Mucosa of descending colon (tissue), 3 donors: ENCODE data around the gene PKN3. TPM values are rescaled to one million over a fixed set of nuclear protein-coding genes. Genes with fewer than 3 reads are reported as not detected.

Experiments used
- ATAC-seq: fragments of 200-7000 bp; cut with Tn5 transposase; one replicate; pipeline ENCODE4 v1.9.1; 2020; ENCODE audit warnings: mild to moderate bottlenecking, moderate library complexity
- DNase-seq, 3 donors: peaks; one replicate each; pipeline ENCODE4 v3.0.0-alpha.2; 2020
- H3K36me3 ChIP-seq: fragments of 200-600 bp; one replicate; pipeline ENCODE4 v1.8.0; 2021; ENCODE audit warnings: low read depth, mild to moderate bottlenecking
- H3K4me1 ChIP-seq: fragments of 200-600 bp; one replicate; pipeline ENCODE4 v1.8.0; 2021; ENCODE audit warnings: low read depth, mild to moderate bottlenecking
- H3K4me3 ChIP-seq: fragments of 200-600 bp; one replicate; pipeline ENCODE4 v1.8.0; 2021; ENCODE audit warnings: mild to moderate bottlenecking
- H3K9me3 ChIP-seq: fragments of 200-600 bp; one replicate; pipeline ENCODE4 v1.8.0; 2021; ENCODE audit warnings: mild to moderate bottlenecking
- CTCF ChIP-seq: fragments of 200-600 bp; IDR thresholded peaks from one replicate; pipeline ENCODE4 v1.8.0; 2022; ENCODE audit warnings: antibody characterized with exemption, mild to moderate bottlenecking
- intact Hi-C, 2 donors: fragments of 100-400 bp; cut with DNase I in 1 of 2; cut with micrococcal nuclease in 1 of 2; formaldehyde crosslinking; loops; one replicate each; pipeline versions ENCODE4 v1.11.0 to v1.11.1; 2022; cut with DNase I, micrococcal nuclease
- total RNA-seq, 3 donors: library from RNA; stranded (reverse); fragmentation: NEBNext Ultra II Directional in 2 of 3; extraction: Animal tissue kit (Norgen Biotek cat#: 25700) in 2 of 3; gene quantifications; one replicate each; pipeline versions ENCODE4 v1.2.1 to v1.2.4, GENCODE V29; 2021 to 2023
- donor health status: DM: no; HTN: no; CAD: no; lungs with moderate emphysema.
- donor health status: DM: no; HTN: no; CAD: no.
- donor health status: DM: no; HTN: yes; CAD: no.

PKN3 gene
- total RNA-seq, 3 donors from 2014 or later = 2.5 to 4.9 (median 3.8) TPM

GRCh38 chr9:128733256-128733655, 31.0 kb downstream of the PKN3 start:
- H3K4me3 ChIP-seq = no peak overlapping the region
- intact Hi-C loops = no loop called here
- ATAC-seq = peak; percentile 94
- no peaks in the 10 kb centered on the region for H3K4me1 ChIP-seq
- H3K9me3 ChIP-seq = no peaks in the 10 kb centered on the region
- TF ChIP-seq CTCF = peak; percentile 48
- peak; percentile 63 to 90 (median 82) for DNase-seq
- H3K36me3 ChIP-seq = no peaks in the 10 kb centered on the region

GRCh38 chr9:128735373-128735772, 33.1 kb downstream of the PKN3 start:
- intact Hi-C loops = no loop called here
- H3K4me1 ChIP-seq = no peaks in the 10 kb centered on the region
- ATAC-seq (no peak), DNase-seq (no peak)
- no peaks in the 10 kb centered on the region for H3K36me3 ChIP-seq
- H3K9me3 ChIP-seq = no peaks in the 10 kb centered on the region
- no peak overlapping the region for H3K4me3 ChIP-seq
- TF ChIP-seq CTCF = no peak

- DNase-seq = no peak
- H3K4me3 ChIP-seq = no peak overlapping the region
- no peak for TF ChIP-seq CTCF
- H3K36me3 ChIP-seq = no peaks in the 10 kb centered on the region
- no peaks in the 10 kb centered on the region for H3K9me3 ChIP-seq
- ATAC-seq = no peak
- intact Hi-C loops = no loop called here
- H3K4me1 ChIP-seq = no peaks in the 10 kb centered on the region
Measured at GRCh38 chr9:128742401-128742800, 40.1 kb downstream of the PKN3 start.

- no peak for TF ChIP-seq CTCF
- no peak for ATAC-seq
- H3K4me1 ChIP-seq = no peaks in the 10 kb centered on the region
Measured at GRCh38 chr9:128743421-128743820, 41.1 kb downstream of the PKN3 start.

GRCh38 chr9:128747241-128747640, 44.9 kb downstream of the PKN3 start:
- ATAC-seq (no peak), DNase-seq (no peak)
- no peaks in the 10 kb centered on the region for H3K4me1 ChIP-seq
- intact Hi-C loops = no loop called here
- TF ChIP-seq CTCF = no peak
- H3K4me3 ChIP-seq = no peak overlapping the region
- no peaks in the 10 kb centered on the region for H3K36me3 ChIP-seq
- no peaks in the 10 kb centered on the region for H3K9me3 ChIP-seq

More at GRCh38 chr9:128743421-128743820, 41.1 kb downstream of the PKN3 start:
- no peaks in the 10 kb centered on the region for H3K9me3 ChIP-seq
- no peak overlapping the region for H3K4me3 ChIP-seq
- H3K36me3 ChIP-seq = no peaks in the 10 kb centered on the region
- DNase-seq = no peak
- intact Hi-C loops = no loop called here

GRCh38 chr9:128750926-128751595, 48.8 kb downstream of the PKN3 start:
- Histone ChIP-seq H3K9me3 (no peaks in the 10 kb centered on the region), H3K36me3 (peaks cover 4% of the 10 kb centered on the region), H3K4me1 (no peaks in the 10 kb centered on the region), H3K4me3 (no peak overlapping the region)
- DNase-seq (no peak), ATAC-seq (no peak)
- TF ChIP-seq CTCF = no peak
- intact Hi-C loops = no loop called here
